ENCODE data around the gene TSHZ2.

The TSHZ2 gene

DNA sequence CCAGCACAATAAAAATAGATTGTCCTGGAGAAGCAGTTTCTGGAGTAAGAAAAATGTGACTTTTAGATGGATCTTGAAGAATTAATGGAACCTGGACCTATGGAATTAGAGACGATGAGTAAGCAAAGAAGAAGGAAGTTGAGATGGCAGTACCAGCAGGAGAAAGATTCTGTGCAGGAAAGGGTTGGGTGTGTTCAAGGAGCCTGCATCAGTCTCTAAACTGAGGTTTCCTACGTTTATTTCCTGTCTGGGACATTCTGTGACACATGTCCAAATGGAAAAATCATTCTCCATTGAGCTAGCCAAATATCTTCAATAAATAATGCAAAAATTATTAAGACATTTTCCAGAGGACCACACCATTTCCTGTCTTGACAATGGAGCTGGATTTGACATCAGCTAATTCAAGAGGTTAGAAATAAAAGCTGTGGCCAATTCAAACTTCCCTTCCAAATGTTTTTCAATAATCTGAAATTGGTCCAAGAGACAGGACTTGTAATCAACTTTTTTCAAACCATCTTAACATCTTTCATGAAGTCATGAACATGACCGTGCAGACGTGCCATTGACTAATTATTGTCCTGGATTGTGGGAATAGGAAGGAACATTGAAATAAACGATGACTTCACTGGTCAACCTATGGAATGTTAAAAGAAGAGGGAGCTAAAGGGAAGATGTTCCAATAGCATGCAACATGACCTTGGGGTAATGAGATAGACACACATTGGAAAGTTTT is 423.2 kb downstream of the TSHZ2 start:
- no peak overlapping the region for H3K27ac ChIP-seq (ENCODE audit: low read length)
- no peak overlapping the region for H3K9ac ChIP-seq (ENCODE audit: low read length in 2 of 2)
- H3K4me1 ChIP-seq (ENCODE audit: control insufficient read depth, insufficient read depth, low read length): no peaks in the 10 kb centered on the region

DNA sequence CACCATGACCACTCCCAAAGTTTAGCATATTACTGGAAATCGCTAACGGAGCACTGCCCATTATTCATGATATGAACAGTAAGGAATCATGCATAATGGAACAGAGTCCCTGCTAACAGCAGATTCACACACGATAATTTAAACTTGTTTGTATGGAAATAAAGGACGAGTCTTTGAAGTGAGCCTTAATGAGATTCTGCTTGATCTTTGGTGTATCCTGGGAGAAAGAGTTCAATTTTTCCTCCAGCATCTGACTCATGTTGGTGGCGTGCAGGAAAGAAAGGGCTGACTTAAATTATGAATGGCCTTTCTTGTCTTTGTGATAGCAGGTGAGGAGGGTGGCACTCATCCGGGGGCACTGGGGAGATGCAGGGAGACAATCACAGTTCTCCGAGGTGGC is 426.9 kb downstream of the TSHZ2 start:
- Histone ChIP-seq H3K4me1 (ENCODE audit: control insufficient read depth, insufficient read depth, low read length) (no peaks in the 10 kb centered on the region), H3K9ac (ENCODE audit: low read length in 2 of 2) (no peak overlapping the region), H3K27me3 (ENCODE audit: control insufficient read depth in 1 of 2, insufficient read depth in 2 of 2, low read length in 2 of 2) (no peaks in the 10 kb centered on the region), H3K36me3 (ENCODE audit: control insufficient read depth in 2 of 2, insufficient read depth in 2 of 2, low read length in 2 of 2) (no peaks in the 10 kb centered on the region), H3K4me3 (ENCODE audit: low read length in 2 of 2) (no peak overlapping the region), H3K27ac (ENCODE audit: low read length) (no peak overlapping the region), H3K9me3 (ENCODE audit: control insufficient read depth in 2 of 2, low read length in 2 of 2) (peaks cover 4 to 8% of the 10 kb centered on the region in 2 donors)

More for the DNA sequence above, 423.2 kb downstream of the TSHZ2 start:
- Histone ChIP-seq H3K36me3 (ENCODE audit: control insufficient read depth in 2 of 2, insufficient read depth in 2 of 2, low read length in 2 of 2) (no peaks in the 10 kb centered on the region), H3K9me3 (ENCODE audit: control insufficient read depth in 2 of 2, low read length in 2 of 2) (peaks cover 0 to 2% of the 10 kb centered on the region in 2 donors), H3K27me3 (ENCODE audit: control insufficient read depth in 1 of 2, insufficient read depth in 2 of 2, low read length in 2 of 2) (no peaks in the 10 kb centered on the region), H3K4me3 (ENCODE audit: low read length in 2 of 2) (no peak overlapping the region)

DNA sequence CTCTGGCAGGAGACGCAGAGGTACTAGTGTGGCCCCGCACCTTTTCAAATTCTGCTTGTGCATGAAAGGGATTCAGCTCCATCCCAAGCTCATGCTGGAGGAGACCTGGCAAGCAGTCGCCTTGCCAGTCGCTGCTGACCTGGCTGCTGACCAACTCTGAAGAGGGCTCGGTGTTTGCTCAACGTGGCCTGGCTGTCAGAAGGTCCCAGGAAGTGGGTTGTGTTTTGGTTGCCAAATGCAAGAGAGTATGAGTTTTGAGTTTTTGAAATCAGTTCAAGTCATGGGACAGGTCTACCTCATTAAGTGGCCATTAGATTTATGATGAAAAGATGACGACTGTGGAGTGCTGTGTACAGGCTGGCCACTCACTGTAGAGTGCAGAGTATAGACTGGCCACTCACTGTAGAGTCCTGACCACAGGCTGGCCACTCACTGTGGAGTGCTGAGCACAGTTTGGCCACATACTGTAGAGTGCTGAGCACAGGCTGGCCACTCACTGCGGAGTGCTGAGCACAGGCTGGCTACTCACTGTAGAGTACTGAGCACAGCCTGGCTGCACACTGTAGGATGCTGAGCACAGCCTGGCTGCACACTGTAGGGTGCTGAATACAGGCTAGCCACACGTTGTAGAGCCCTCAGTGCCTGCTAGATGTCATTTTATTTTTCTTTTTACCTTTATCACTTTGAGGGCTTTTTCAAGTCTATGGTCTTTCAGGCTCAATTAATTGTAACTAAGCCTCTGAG is 427.6 kb downstream of the TSHZ2 start:
- Histone ChIP-seq H3K9me3 (ENCODE audit: control insufficient read depth in 2 of 2, low read length in 2 of 2) (peaks cover 4 to 8% of the 10 kb centered on the region in 2 donors), H3K4me1 (ENCODE audit: control insufficient read depth, insufficient read depth, low read length) (no peaks in the 10 kb centered on the region), H3K27ac (ENCODE audit: low read length) (no peak overlapping the region), H3K4me3 (ENCODE audit: low read length in 2 of 2) (no peak overlapping the region), H3K27me3 (ENCODE audit: control insufficient read depth in 1 of 2, insufficient read depth in 2 of 2, low read length in 2 of 2) (no peaks in the 10 kb centered on the region), H3K36me3 (ENCODE audit: control insufficient read depth in 2 of 2, insufficient read depth in 2 of 2, low read length in 2 of 2) (no peaks in the 10 kb centered on the region), H3K9ac (ENCODE audit: low read length in 2 of 2) (no peak overlapping the region)

DNA sequence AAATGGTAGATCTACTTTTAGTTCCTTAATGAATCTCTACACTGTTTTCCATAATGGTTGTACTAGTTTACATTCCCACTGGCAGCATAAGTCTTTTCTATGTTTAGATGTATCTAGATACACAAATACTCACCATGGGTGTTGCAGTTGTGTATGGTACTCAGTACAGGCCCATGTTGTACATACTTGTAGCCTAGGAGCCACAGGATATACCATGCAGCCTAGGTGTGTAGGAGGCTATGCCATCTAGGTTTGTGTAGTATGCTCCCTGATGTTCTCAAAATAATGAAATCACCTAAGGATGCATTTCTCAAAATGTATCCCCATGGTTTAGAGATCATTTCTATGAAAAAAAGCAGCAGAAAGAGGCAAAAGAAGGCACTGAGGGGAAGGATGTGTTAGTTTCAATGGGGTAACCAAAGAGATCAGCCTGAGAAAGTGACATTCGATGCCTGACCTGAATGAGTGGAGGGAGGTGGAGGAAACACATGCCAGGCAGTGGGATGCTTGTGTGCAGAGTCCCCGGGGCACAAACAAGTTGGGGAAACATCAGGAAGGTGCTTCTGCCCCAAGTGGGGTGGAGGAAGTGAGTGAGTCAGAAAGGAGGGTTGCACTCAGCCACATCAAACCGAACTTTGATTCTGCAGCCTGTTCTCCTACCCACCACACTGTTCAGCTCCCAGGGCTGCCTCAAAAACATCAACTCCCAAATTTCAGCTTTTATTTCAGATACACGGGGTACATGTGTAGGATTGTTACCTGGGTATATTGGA is 430.3 kb downstream of the TSHZ2 start:
- Histone ChIP-seq H3K9ac (ENCODE audit: low read length in 2 of 2) (no peak overlapping the region), H3K36me3 (ENCODE audit: control insufficient read depth in 2 of 2, insufficient read depth in 2 of 2, low read length in 2 of 2) (no peaks in the 10 kb centered on the region), H3K4me1 (ENCODE audit: control insufficient read depth, insufficient read depth, low read length) (no peaks in the 10 kb centered on the region), H3K9me3 (ENCODE audit: control insufficient read depth in 2 of 2, low read length in 2 of 2) (peaks cover 4 to 8% of the 10 kb centered on the region in 2 donors), H3K27me3 (ENCODE audit: control insufficient read depth in 1 of 2, insufficient read depth in 2 of 2, low read length in 2 of 2) (no peaks in the 10 kb centered on the region), H3K27ac (ENCODE audit: low read length) (no peak overlapping the region), H3K4me3 (ENCODE audit: low read length in 2 of 2) (no peak overlapping the region)

DNA sequence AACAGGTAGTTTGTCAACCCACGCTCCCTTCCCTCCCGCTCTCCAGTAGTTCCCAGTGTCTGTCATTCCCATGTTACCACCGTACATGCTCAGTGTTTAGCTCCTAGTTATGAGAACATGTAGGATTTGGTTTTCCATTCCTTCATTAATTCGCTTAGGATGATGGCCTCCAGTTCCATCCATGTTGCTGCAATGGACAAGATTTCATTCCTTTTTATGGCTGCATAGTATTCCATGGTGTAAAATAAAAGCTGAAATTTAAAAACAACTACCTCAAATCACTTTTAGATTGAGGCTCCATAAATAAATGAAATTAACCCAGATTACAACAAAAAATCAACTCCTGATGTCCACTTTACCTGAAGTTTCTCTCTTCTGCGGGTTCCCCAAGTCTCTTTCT is 430.9 kb downstream of the TSHZ2 start:
- no peaks in the 10 kb centered on the region for H3K4me1 ChIP-seq (ENCODE audit: control insufficient read depth, insufficient read depth, low read length)
- no peak overlapping the region for H3K27ac ChIP-seq (ENCODE audit: low read length)
- no peaks in the 10 kb centered on the region for H3K27me3 ChIP-seq (ENCODE audit: control insufficient read depth in 1 of 2, insufficient read depth in 2 of 2, low read length in 2 of 2)
- no peak overlapping the region for H3K4me3 ChIP-seq (ENCODE audit: low read length in 2 of 2)
- no peaks in the 10 kb centered on the region for H3K36me3 ChIP-seq (ENCODE audit: control insufficient read depth in 2 of 2, insufficient read depth in 2 of 2, low read length in 2 of 2)
- no peak overlapping the region for H3K9ac ChIP-seq (ENCODE audit: low read length in 2 of 2)
- H3K9me3 ChIP-seq (ENCODE audit: control insufficient read depth in 2 of 2, low read length in 2 of 2): peaks cover 4 to 8% of the 10 kb centered on the region in 2 donors

DNA sequence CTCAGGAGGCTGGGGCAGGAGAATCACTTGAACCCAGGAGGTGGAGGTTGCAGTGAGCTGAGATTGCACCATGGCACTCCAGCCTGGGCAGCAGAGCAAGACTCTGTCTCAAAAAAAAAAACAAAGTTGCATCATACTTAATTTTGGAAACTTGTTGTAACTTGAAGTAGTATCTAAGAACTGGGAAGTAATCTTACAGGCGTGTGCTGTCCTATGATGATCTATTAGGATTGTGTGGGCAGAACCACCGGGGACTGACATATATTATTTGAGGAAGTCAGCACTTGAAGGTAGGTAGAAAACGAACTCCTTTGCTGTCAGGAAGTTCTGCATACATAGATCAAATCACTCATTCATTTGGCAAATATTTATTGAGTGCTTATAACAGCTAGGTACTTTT is 433.0 kb downstream of the TSHZ2 start:
- Histone ChIP-seq H3K27ac (ENCODE audit: low read length) (no peak overlapping the region), H3K4me1 (ENCODE audit: control insufficient read depth, insufficient read depth, low read length) (no peaks in the 10 kb centered on the region)

DNA sequence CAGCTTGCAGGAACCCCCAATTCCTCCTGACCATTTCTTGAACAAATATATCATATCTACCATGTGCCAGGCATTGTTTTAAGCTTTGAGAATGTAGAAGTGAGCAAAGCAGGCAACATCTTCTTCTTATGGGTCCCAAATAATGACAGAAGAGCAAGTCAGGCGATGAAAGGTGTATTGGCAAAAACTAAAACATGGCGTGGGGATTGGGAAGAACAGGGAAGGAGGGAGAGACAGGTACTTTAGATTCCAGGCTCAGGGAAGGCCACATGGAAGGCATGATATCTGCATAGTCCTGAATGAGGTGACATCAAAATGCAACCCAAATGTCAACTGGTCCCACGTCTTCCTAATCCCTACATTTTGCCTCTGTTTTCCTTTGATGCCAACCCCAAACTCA is 434.4 kb downstream of the TSHZ2 start:
- Histone ChIP-seq H3K27ac (ENCODE audit: low read length) (no peak overlapping the region), H3K36me3 (ENCODE audit: control insufficient read depth in 2 of 2, insufficient read depth in 2 of 2, low read length in 2 of 2) (no peaks in the 10 kb centered on the region), H3K27me3 (ENCODE audit: control insufficient read depth in 1 of 2, insufficient read depth in 2 of 2, low read length in 2 of 2) (no peaks in the 10 kb centered on the region), H3K9me3 (ENCODE audit: control insufficient read depth in 2 of 2, low read length in 2 of 2) (peaks cover 0 to 4% of the 10 kb centered on the region in 2 donors), H3K4me3 (ENCODE audit: low read length in 2 of 2) (no peak overlapping the region), H3K9ac (ENCODE audit: low read length in 2 of 2) (no peak overlapping the region), H3K4me1 (ENCODE audit: control insufficient read depth, insufficient read depth, low read length) (no peaks in the 10 kb centered on the region)

More for the DNA sequence above, 433.0 kb downstream of the TSHZ2 start:
- Histone ChIP-seq H3K27me3 (ENCODE audit: control insufficient read depth in 1 of 2, insufficient read depth in 2 of 2, low read length in 2 of 2) (no peaks in the 10 kb centered on the region), H3K9me3 (ENCODE audit: control insufficient read depth in 2 of 2, low read length in 2 of 2) (peaks cover 4 to 8% of the 10 kb centered on the region in 2 donors), H3K4me3 (ENCODE audit: low read length in 2 of 2) (no peak overlapping the region), H3K36me3 (ENCODE audit: control insufficient read depth in 2 of 2, insufficient read depth in 2 of 2, low read length in 2 of 2) (no peaks in the 10 kb centered on the region), H3K9ac (ENCODE audit: low read length in 2 of 2) (no peak overlapping the region)

DNA sequence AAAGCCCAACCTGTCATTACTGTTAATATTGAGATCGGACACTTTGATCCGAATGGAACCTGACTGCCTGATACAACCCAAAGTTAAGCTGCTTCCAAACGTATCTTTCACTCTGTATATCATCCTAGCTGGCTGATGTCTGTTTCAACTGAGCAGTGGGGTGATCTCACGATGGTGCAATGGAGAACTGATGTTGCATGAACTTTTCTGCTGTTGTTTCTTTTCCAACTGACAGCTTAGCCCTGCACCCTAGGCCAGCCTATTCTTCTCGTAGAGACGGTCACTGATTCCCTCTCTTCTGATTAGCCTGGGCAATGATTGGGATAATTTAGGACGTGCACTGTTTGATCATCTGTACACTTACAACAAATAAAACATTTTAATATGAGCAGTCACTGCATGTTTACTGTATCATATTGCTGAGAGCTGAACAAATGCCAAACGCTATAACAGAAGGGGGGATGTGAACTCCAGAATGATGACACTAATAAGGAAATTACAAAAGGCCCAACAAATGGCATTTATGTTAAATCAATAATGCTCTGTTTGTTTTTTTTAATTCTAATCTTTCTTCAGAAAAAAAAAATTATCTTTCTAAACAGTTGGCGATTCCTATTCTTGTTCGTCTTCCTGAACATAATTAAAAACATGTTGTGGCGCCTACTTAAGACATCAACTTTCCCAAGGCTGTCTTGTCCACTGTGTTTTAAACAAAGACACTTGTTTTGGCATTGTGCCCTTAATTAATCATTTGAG is 436.7 kb downstream of the TSHZ2 start:
- no peak overlapping the region for H3K9ac ChIP-seq (ENCODE audit: low read length in 2 of 2)
- H3K4me3 ChIP-seq (ENCODE audit: low read length in 2 of 2): no peak overlapping the region
- H3K4me1 ChIP-seq (ENCODE audit: control insufficient read depth, insufficient read depth, low read length): no peaks in the 10 kb centered on the region
- H3K27me3 ChIP-seq (ENCODE audit: control insufficient read depth in 1 of 2, insufficient read depth in 2 of 2, low read length in 2 of 2): no peaks in the 10 kb centered on the region
- H3K36me3 ChIP-seq (ENCODE audit: control insufficient read depth in 2 of 2, insufficient read depth in 2 of 2, low read length in 2 of 2): no peaks in the 10 kb centered on the region
- H3K27ac ChIP-seq (ENCODE audit: low read length): no peak overlapping the region
- no peaks in the 10 kb centered on the region for H3K9me3 ChIP-seq (ENCODE audit: control insufficient read depth in 2 of 2, low read length in 2 of 2)

DNA sequence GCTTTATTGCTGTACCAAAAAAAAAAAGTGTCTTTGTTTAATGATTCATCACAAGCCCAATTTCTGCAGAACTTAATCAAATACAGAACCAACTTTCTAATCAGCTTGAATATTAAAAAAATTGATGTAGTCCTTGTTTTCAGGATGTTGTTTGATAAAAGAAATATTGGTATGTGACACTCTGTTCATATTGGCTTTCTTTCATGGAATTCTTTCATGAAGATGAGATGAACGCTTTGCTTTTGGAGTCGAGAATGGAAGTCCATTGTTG is 437.2 kb downstream of the TSHZ2 start:
- H3K9me3 ChIP-seq (ENCODE audit: control insufficient read depth in 2 of 2, low read length in 2 of 2): no peaks in the 10 kb centered on the region
- no peaks in the 10 kb centered on the region for H3K4me1 ChIP-seq (ENCODE audit: control insufficient read depth, insufficient read depth, low read length)
- no peaks in the 10 kb centered on the region for H3K27me3 ChIP-seq (ENCODE audit: control insufficient read depth in 1 of 2, insufficient read depth in 2 of 2, low read length in 2 of 2)
- H3K4me3 ChIP-seq (ENCODE audit: low read length in 2 of 2): no peak overlapping the region
- H3K27ac ChIP-seq (ENCODE audit: low read length): no peak overlapping the region
- no peak overlapping the region for H3K9ac ChIP-seq (ENCODE audit: low read length in 2 of 2)
- no peaks in the 10 kb centered on the region for H3K36me3 ChIP-seq (ENCODE audit: control insufficient read depth in 2 of 2, insufficient read depth in 2 of 2, low read length in 2 of 2)

DNA sequence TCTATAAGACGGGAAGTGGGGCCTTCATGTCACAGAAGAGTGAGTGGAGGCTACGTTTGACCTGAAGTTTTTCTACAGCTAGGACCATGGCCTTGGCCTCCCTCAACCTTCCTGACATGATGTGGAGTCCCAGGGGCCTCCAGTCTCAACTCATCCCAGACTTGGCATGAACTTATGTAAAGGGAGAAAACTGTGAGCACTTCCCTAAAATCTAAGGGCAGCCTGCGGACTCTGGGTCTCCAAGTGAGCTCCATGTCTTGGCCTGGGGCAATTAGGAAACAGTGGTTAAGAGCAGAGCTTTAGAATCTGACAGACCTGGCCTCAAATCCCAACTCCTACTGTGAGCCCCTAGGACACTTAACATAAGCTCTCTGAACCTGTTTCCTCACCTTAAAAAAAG is 439.0 kb downstream of the TSHZ2 start:
- no peak overlapping the region for H3K27ac ChIP-seq (ENCODE audit: low read length)
- H3K4me3 ChIP-seq (ENCODE audit: low read length in 2 of 2): no peak overlapping the region
- no peaks in the 10 kb centered on the region for H3K4me1 ChIP-seq (ENCODE audit: control insufficient read depth, insufficient read depth, low read length)
- no peaks in the 10 kb centered on the region for H3K27me3 ChIP-seq (ENCODE audit: control insufficient read depth in 1 of 2, insufficient read depth in 2 of 2, low read length in 2 of 2)
- no peaks in the 10 kb centered on the region for H3K9me3 ChIP-seq (ENCODE audit: control insufficient read depth in 2 of 2, low read length in 2 of 2)
- no peaks in the 10 kb centered on the region for H3K36me3 ChIP-seq (ENCODE audit: control insufficient read depth in 2 of 2, insufficient read depth in 2 of 2, low read length in 2 of 2)
- H3K9ac ChIP-seq (ENCODE audit: low read length in 2 of 2): no peak overlapping the region
